ENCODE data around the gene ADCK2. TPM values are rescaled to one million over a fixed set of nuclear protein-coding genes. Genes with fewer than 3 reads are reported as not detected.
"Not testable (repeated sequence)": the region's sequence is repeated elsewhere in the genome, so short reads cannot be mapped to it uniquely, and the experiment has no call there.

Gene ADCK2
- total RNA-seq, 3 donors from 2014 or later = 21.8 to 31.9 (median 23.6) TPM

GRCh38 chr7:140704205-140704604 is 31.5 kb downstream of the ADCK2 start:
- H3K4me3 ChIP-seq = no peak overlapping the region
- intact Hi-C loops (cut with DNase I; ENCODE audit: low total_unique reads) = no loop called here
- H3K27me3 ChIP-seq = no peaks in the 10 kb centered on the region
- no peaks in the 10 kb centered on the region for H3K36me3 ChIP-seq
- no peak overlapping the region for H3K27ac ChIP-seq
- H3K4me1 ChIP-seq = no peaks in the 10 kb centered on the region
- no peak for DNase-seq (ENCODE audit: low spot score in 2 of 2)
- TF ChIP-seq POLR2A (IDR thresholded peaks at IDR 0.05) (no peak), CTCF (IDR thresholded peaks at IDR 0.05) (no peak), POLR2AphosphoS5 (IDR thresholded peaks at IDR 0.05) (no peak)
- H3K9me3 ChIP-seq = no peaks in the 10 kb centered on the region

- Histone ChIP-seq H3K36me3 (no peaks in the 10 kb centered on the region), H3K27me3 (no peaks in the 10 kb centered on the region), H3K27ac (no peak overlapping the region), H3K4me1 (no peaks in the 10 kb centered on the region), H3K4me3 (no peak overlapping the region), H3K9me3 (no peaks in the 10 kb centered on the region)
- intact Hi-C loops (cut with DNase I; ENCODE audit: low total_unique reads) = no loop called here
- no peak for TF ChIP-seq CTCF (IDR thresholded peaks at IDR 0.05)
- TF ChIP-seq POLR2AphosphoS5 (IDR thresholded peaks at IDR 0.05) = no peak
- TF ChIP-seq POLR2A (IDR thresholded peaks at IDR 0.05) = no peak
- DNase-seq (ENCODE audit: low spot score in 2 of 2) = no peak
Measured at GRCh38 chr7:140707132-140707531, 34.4 kb downstream of the ADCK2 start.

GRCh38 chr7:140708764-140709163 is 36.0 kb downstream of the ADCK2 start:
- H3K36me3 ChIP-seq; H3K4me3 ChIP-seq; DNase-seq (ENCODE audit: low spot score in 2 of 2); H3K27ac ChIP-seq; H3K4me1 ChIP-seq; intact Hi-C loops (cut with DNase I; ENCODE audit: low total_unique reads); H3K9me3 ChIP-seq; H3K27me3 ChIP-seq: not testable (repeated sequence)

- H3K36me3 ChIP-seq; H3K4me1 ChIP-seq; DNase-seq (ENCODE audit: low spot score in 2 of 2); H3K27me3 ChIP-seq; H3K4me3 ChIP-seq; H3K9me3 ChIP-seq; H3K27ac ChIP-seq; intact Hi-C loops (cut with DNase I; ENCODE audit: low total_unique reads): not testable (repeated sequence)
Measured at GRCh38 chr7:140712392-140712791, 39.6 kb downstream of the ADCK2 start.

- no peak for TF ChIP-seq CTCF (IDR thresholded peaks at IDR 0.05)
- TF ChIP-seq POLR2A (IDR thresholded peaks at IDR 0.05) = no peak
- TF ChIP-seq POLR2AphosphoS5 (IDR thresholded peaks at IDR 0.05) = no peak
- Histone ChIP-seq H3K36me3 (no peaks in the 10 kb centered on the region), H3K27me3 (no peaks in the 10 kb centered on the region), H3K9me3 (no peaks in the 10 kb centered on the region), H3K27ac (no peak overlapping the region), H3K4me1 (no peaks in the 10 kb centered on the region), H3K4me3 (no peak overlapping the region)
- intact Hi-C loops (cut with DNase I; ENCODE audit: low total_unique reads) = no loop called here
- DNase-seq (ENCODE audit: low spot score in 2 of 2) = no peak
Measured at GRCh38 chr7:140714331-140715040, 41.7 kb downstream of the ADCK2 start.

GRCh38 chr7:140719721-140720120 is 47.0 kb downstream of the ADCK2 start:
- no peak overlapping the region for H3K27ac ChIP-seq
- no peak overlapping the region for H3K4me3 ChIP-seq
- no peaks in the 10 kb centered on the region for H3K36me3 ChIP-seq
- intact Hi-C loops (cut with DNase I; ENCODE audit: low total_unique reads) = no loop called here
- TF ChIP-seq POLR2AphosphoS5 (IDR thresholded peaks at IDR 0.05) (no peak), CTCF (IDR thresholded peaks at IDR 0.05) (no peak), POLR2A (IDR thresholded peaks at IDR 0.05) (no peak)
- no peak for DNase-seq (ENCODE audit: low spot score in 2 of 2)
- H3K27me3 ChIP-seq = no peaks in the 10 kb centered on the region
- H3K9me3 ChIP-seq = no peaks in the 10 kb centered on the region
- H3K4me1 ChIP-seq = no peaks in the 10 kb centered on the region
